Heart left ventricle (tissue), 16 donors: ENCODE data around the gene CFLAR. TPM values are rescaled to one million over a fixed set of nuclear protein-coding genes. Genes with fewer than 3 reads are reported as not detected.

ENCODE experiments used
- ATAC-seq, 4 donors: fragments of 200-7000 bp; cut with Tn5 transposase; one replicate each; pipeline ENCODE4 v1.9.1; 2020 to 2022; ENCODE audit warnings: moderate library complexity in 4 of 4, mild to moderate bottlenecking in 3 of 4, moderate number of reproducible peaks in 1 of 4
- DNase-seq, 5 donors: peaks; one replicate each; pipeline ENCODE4 v3.0.0-alpha.2; 2020
- H3K27ac ChIP-seq, 12 donors: fragments of 200-600 bp; sonication (generic) in 4 of 12; one replicate each; pipeline versions ENCODE4 v1.5.0 to v1.8.0; 2016 to 2022; ENCODE audit warnings: mild to moderate bottlenecking in 2 of 12
- H3K27me3 ChIP-seq, 9 donors: fragments of 200-600 bp; sonication (generic) in 2 of 9; one replicate each; pipeline versions ENCODE4 v1.5.1 to v1.8.0; 2016 to 2022; ENCODE audit warnings: mild to moderate bottlenecking in 3 of 9
- H3K36me3 ChIP-seq, 9 donors: fragments of 200-600 bp; sonication (generic) in 2 of 9; one replicate each; pipeline versions ENCODE4 v1.5.0 to v1.8.0; 2018 to 2022; ENCODE audit warnings: mild to moderate bottlenecking in 2 of 9
- H3K4me1 ChIP-seq, 12 donors: fragments of 200-600 bp; sonication (generic) in 4 of 12; one replicate each; pipeline versions ENCODE4 v1.5.0 to v1.8.0; 2016 to 2022; ENCODE audit warnings: mild to moderate bottlenecking in 3 of 12
- H3K4me3 ChIP-seq, 12 donors: fragments of 200-600 bp; sonication (generic) in 4 of 12; one replicate each; pipeline versions ENCODE4 v1.5.0 to v1.8.0; 2017 to 2022; ENCODE audit warnings: mild to moderate bottlenecking in 9 of 12, moderate library complexity in 4 of 12
- H3K9me3 ChIP-seq, 12 donors: fragments of 200-600 bp; sonication (generic) in 4 of 12; one replicate each; pipeline versions ENCODE4 v1.5.0 to v1.8.0; 2016 to 2022; ENCODE audit warnings: mild to moderate bottlenecking in 1 of 12
- CTCF ChIP-seq, 12 donors: fragments of 200-600 bp; sonication (generic) in 4 of 12; IDR thresholded peaks; one replicate each; pipeline versions ENCODE4 v1.5.0 to v1.8.0; 2018 to 2022; ENCODE audit warnings: antibody characterized with exemption in 12 of 12, mild to moderate bottlenecking in 5 of 12
- POLR2A ChIP-seq, 2 donors: fragments of 450-650 bp; IDR thresholded peaks; one replicate each; pipeline ENCODE4 v1.6.1; 2017; ENCODE audit warnings: antibody characterized with exemption in 2 of 2, mild to moderate bottlenecking in 2 of 2, moderate library complexity in 2 of 2
- WGBS, 4 donors: extraction: QIAGEN DNeasy Blood & Tissue Kit in 2 of 4; methylation state at CpG; one replicate each; pipeline versions ENCODE4 v1.1.5 to v1.1.7; 2013 to 2018; 5-methylcytosine and 5-hydroxymethylcytosine counted together
- intact Hi-C, 10 donors: fragments of 100-400 bp; cut with DNase I; formaldehyde crosslinking; loops; one replicate each; pipeline versions ENCODE4 v1.11.1 to v1.14.2; 2022
- long read RNA-seq, 3 donors: library from polyadenylated mRNA; unstranded; transcript quantifications; one replicate each; pipeline ENCODE4 v2.0.0, GENCODE V29; 2020 to 2021
- polyA plus RNA-seq, 2 donors: library from polyadenylated mRNA; stranded (reverse); fragments of 200-250 nt; gene quantifications; one replicate each; pipeline ENCODE4 v1.2.3, GENCODE V29; 2013
- total RNA-seq, 9 donors: library from RNA; depleted of rRNA in 2 of 9; stranded (reverse); fragments of >200 nt in 2 of 9; fragmentation: NEBNext Ultra II Directional in 3 of 9; extraction: Animal tissue kit (Norgen Biotek cat#: 25700) in 3 of 9; gene quantifications; one replicate each; pipeline versions ENCODE4 v1.1.0 to v1.2.4, GENCODE V29; 2016 to 2023
- donor health status: ischemic (EF 13 %, LVEDD 7.1; RV severe dilation, severe dysfunction).
- donor health status: healthy with polysubstance abuse.
- donor health status: DM: no; HTN: yes; CAD: no.
- donor health status: DM: no; HTN: no; CAD: no.
- donor health status: ischemic (EF 25% LVEDD 6.9; RV normal size, moderate dysfunction).
- donor health status: ischemic (EF 25% LVEDD 5.7; RV mildly dilated, moderate dysfunction).
- donor health status: healthy.
- donor health status: DM: yes; HTN: yes; CAD: no.
- donor health status: ischemic (EF 35%, LVEDD 5.7; RV mildly dilated, moderate dysfunction).
- donor health status: nonischemic (EF 11% LVEDD 7.7; RV severe dilation, severe dysfunction).
- donor health status: DM: yes; HTN: yes; CAD: no.
- donor health status: PGD.
- donor health status: ischemic (EF 29% LVEDD 5.4; RV normal size, mild dysfunction).
- donor health status: nonischemic (EF 23%, LVEDD 6.1; RV moderate dilation, normal function).

The CFLAR gene
- total RNA-seq (100 to 1,000 TPM; 130 to 279 (median 214) TPM), polyA plus RNA-seq (100 to 1,000 TPM; 120 to 249 TPM)
- long read RNA-seq, donor 1, full-length matches to known transcripts = 44 of 165 reads
- long read RNA-seq, donor 1, partial matches to known transcripts = 35 of 165 reads
- long read RNA-seq, donor 1, other reads (novel, unspliced or antisense) = 86 of 165 reads
- long read RNA-seq, donor 2, full-length matches to known transcripts = 193 of 470 reads
- long read RNA-seq, donor 2, partial matches to known transcripts = 50 of 470 reads
- long read RNA-seq, donor 2, other reads (novel, unspliced or antisense) = 227 of 470 reads
- long read RNA-seq, donor 3, full-length matches to known transcripts = 42 of 137 reads
- long read RNA-seq, donor 3, partial matches to known transcripts = 17 of 137 reads
- long read RNA-seq, donor 3, other reads (novel, unspliced or antisense) = 78 of 137 reads

DNA sequence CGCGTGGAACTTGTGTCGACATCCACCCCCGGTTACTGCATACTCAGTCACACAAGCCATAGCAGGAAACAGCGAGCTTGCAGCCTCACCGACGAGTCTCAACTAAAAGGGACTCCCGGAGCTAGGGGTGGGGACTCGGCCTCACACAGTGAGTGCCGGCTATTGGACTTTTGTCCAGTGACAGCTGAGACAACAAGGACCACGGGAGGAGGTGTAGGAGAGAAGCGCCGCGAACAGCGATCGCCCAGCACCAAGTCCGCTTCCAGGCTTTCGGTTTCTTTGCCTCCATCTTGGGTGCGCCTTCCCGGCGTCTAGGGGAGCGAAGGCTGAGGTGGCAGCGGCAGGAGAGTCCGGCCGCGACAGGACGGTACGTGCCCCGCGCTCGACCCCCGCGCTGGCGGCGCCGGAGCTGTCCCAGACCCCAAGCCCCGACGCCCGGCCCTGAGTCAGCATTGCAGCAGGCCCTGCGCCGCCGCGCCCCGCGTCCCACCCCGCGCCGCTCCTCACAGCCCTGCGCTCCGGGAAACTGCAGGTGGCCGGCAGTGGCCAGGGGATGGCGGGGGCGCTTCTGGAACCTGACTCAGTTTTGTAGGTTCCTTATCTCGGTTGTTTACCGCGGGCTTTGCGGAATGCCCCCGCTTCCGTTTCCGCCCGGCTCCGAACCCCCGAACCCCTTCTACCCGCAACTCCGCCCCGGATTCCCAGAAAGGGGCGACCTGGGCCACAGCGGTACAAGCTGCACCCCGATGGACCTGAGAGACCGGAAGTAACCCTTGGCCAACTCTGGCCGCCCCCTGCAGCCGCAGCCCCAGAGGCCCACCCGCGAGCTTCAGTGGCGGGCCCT is at the start of gene CFLAR:
Gene CFLAR, plus strand, starts transcription at position 50 of the 844 bp plus-strand sequence. CDS start 13,702 bp downstream, outside the sequence.
- H3K4me1 ChIP-seq = peaks cover 0 to 35% (median 13%) of the 10 kb centered on the region in 12 donors
- no peaks in the 10 kb centered on the region for H3K9me3 ChIP-seq

GRCh38 chr2:201070948-201071478 is 45.0 kb upstream of the CFLAR start:
- peak overlapping the region; percentile 70 to 98 (median 90) for H3K4me3 ChIP-seq
- ATAC-seq (peak in 3 of 4 donors; percentile 22 to 46 (median 26)), DNase-seq (peak in 2 of 5 donors; percentile 7 to 60)
- H3K27ac ChIP-seq = peak overlapping the region; percentile 82 to 99 (median 92)
- no peaks in the 10 kb centered on the region for H3K27me3 ChIP-seq
- TF ChIP-seq CTCF (IDR thresholded peaks at IDR 0.05) (no peak), POLR2A (IDR thresholded peaks at IDR 0.05) (no peak)
- H3K4me1 ChIP-seq = peaks cover 5 to 69% (median 43%) of the 10 kb centered on the region in 12 donors
- no peaks in the 10 kb centered on the region for H3K9me3 ChIP-seq
- intact Hi-C loops = loop anchor here in 8 of 10 donors (1.0 to 10.0 kb wide), 16 partner anchors 46 to 359 kb away; partner anchors contain the start of genes ORC2 (in 5 of the 8) and CFLAR (in 4 of the 8)
- 0 to 1% (median 1%) methylated on average over 21 of the region's 21 CpGs for WGBS, 4 donors
- no peaks in the 10 kb centered on the region for H3K36me3 ChIP-seq

More for the DNA sequence above, at the start of gene CFLAR:
- Histone ChIP-seq H3K27ac (peak within 1 kb of the TSS; percentile 94 to 100 (median 100)), H3K27me3 (no peaks in the 10 kb centered on the region), H3K36me3 (no peaks in the 10 kb centered on the region), H3K4me3 (peak within 1 kb of the TSS; percentile 65 to 99 (median 85))
- TF ChIP-seq POLR2A (IDR thresholded peaks at IDR 0.05) (peak in 1 of 2 donors; percentile 69), CTCF (IDR thresholded peaks at IDR 0.05) (no peak)
- intact Hi-C loops = loop anchor here in 9 of 10 donors (1.0 to 10.0 kb wide), 10 partner anchors 14 to 153 kb away; partner anchors contain the start of genes HYCC2 (in 4 of the 9), NDUFB3 (in 4 of the 9) and ORC2 (in 1 of the 9)
- 0 to 1% (median 0%) methylated on average over 21 to 75 of the region's 75 CpGs for WGBS, 4 donors
- DNase-seq (peak; percentile 78 to 89 (median 86)), ATAC-seq (peak; percentile 30 to 70 (median 56))

GRCh38 chr2:201071479-201072200 is 44.3 kb upstream of the CFLAR start, which contains the start of the genes HYCC2 and NDUFB3:
Gene HYCC2, minus strand, starts transcription at chr2:201071671. Its CDS starts 47,662 bp downstream, at chr2:201024009.
Gene NDUFB3, plus strand, starts transcription at chr2:201072001. Its CDS starts 6,882 bp downstream, at chr2:201078883.
- H3K4me1 ChIP-seq = peaks cover 5 to 66% (median 43%) of the 10 kb centered on the region in 12 donors
- H3K27ac ChIP-seq = peak within 1 kb of the TSS; percentile 82 to 99 (median 92)
- H3K4me3 ChIP-seq = peak within 1 kb of the TSS; percentile 70 to 98 (median 90)
- ATAC-seq (peak; percentile 99 to 100 (median 100)), DNase-seq (peak; percentile 91 to 93 (median 92))
- no peaks in the 10 kb centered on the region for H3K36me3 ChIP-seq
- intact Hi-C loops = loop anchor here in 8 of 10 donors (1.0 to 10.0 kb wide), 17 partner anchors 41 to 359 kb away; partner anchors contain the start of genes CFLAR (in 5 of the 8) and ORC2 (in 5 of the 8)
- no peaks in the 10 kb centered on the region for H3K9me3 ChIP-seq
- 0 to 1% (median 1%) methylated on average over 34 of the region's 34 CpGs for WGBS, 4 donors
- no peaks in the 10 kb centered on the region for H3K27me3 ChIP-seq
- TF ChIP-seq POLR2A (IDR thresholded peaks at IDR 0.05) = peak in 1 of 2 donors; percentile 65
- TF ChIP-seq CTCF (IDR thresholded peaks at IDR 0.05) = peak in 11 of 12 donors; percentile 15 to 58 (median 44)
